ENCODE results near the gene KLHL29.

The KLHL29 gene

DNA sequence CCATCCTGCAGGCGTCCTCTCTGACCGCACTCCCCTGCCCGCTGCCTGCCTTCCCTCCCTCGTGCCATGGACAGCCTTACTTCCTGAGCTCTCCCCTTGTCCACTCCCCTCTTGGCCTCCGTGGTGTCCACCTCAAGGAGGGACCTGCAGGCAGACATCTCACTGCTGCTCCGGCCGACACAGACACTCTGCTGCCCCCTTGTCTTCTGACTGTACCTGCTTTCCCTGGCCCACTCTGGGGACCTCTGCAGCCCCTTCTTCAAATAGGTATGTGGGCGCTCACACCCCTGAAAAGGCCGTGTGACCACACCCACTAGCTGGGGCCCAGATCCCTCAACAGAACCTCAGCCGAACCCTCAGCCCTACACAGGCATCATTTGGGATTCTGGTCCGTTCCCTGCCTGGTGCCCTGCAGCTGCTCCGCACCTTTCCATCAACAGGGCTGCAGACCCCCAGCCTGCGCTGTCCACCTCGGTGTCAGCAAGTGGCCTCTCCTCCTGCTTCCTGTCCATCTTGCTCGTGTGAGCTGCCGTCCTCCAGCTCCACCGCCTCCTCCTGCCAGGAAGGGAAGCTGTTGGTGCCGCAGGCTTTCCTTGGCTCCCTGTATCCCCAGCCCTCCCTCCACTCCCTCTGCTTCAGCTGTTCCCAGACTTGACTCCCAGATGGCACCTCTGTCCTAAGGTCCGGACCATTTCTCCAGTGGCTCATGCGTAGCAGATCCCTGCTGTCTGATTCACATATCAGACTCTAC lies 94.1 kb downstream of the KLHL29 start:
- DNase-seq = no peak

DNA sequence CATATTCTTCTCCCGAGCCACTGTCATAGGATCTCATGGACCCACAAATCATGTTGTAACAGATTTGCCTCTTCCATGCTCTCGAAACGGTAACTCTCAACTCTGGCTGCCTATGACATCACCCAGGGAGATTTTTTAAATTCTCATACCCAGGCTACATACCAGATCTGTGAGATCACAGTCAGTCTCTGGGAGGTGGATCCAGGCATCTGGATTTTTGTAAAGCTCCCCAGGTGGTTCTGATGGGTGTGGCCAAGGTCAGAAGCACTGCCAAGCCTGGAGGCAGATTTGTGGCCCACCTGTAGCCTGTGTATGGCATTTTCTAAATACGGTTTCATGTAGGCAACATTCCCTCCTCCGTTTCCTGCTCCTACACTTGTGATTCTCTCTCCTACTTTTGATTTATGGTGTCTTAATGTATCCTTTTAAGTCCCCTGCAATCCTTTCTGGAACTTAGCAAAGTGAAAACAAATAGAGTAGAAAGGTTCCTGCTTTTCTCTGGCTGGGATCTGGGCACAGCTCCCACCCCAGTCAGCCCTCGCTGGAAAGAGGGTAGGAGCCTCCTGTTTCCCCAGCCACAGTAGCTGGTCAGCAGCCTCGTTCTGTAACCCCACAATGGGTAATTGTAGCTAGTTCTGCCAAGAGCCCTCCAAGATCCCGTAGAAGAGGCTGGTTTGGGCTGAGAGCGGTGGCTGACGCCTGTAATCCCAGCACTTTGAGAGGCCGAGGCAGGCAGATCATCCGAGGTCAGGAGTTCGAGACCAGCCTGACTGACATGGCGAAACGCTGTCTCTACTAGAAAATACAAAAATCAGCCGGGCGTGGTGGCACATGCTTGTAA lies 96.2 kb downstream of the KLHL29 start:
- peak; percentile 27 to 55 for DNase-seq

DNA sequence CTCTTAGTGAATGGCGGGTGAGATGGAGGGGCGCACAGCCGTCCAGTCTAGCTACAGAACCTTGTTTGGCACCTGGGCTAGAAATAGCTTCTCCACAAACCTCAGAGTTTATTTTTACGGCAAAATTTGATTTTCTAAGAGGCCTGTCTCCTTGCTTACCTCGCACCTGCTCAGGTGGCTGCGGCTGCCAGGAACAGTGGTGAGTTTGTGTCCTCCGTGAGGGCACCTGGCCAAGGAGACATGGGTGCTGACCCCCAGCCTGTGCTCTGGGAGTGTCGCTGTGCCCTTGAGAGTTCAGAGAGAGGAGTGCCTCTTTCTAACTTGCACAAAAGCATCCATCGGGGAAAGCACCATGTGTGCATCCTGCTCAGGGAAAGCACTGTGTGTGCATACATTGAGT lies 97.2 kb downstream of the KLHL29 start:
- DNase-seq = peak in 1 of 2 experiments; percentile 44

DNA sequence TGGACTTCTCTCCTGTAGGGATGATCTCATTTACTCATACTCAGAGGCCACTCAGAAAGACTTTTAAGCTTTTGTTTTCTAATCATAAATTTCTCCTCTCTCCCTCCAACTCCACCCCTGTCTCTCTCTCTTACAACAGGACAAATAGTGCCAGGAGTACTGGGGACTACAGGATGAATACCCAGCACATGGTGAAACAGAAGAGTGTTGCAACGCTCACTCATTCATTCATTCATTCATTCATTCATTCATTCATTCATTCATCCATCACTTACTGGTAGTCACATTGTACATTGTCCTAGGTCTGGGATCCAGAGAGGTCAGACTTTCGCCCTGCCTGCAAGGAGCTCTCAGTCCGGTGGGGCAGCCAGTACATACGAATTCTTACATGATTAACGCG lies 97.6 kb downstream of the KLHL29 start:
- no peak for DNase-seq

GRCh38 chr2:23483791-23484190 lies 98.8 kb downstream of the KLHL29 start:
- no peak for DNase-seq

GRCh38 chr2:23484275-23484674 lies 99.3 kb downstream of the KLHL29 start:
- DNase-seq = peak; percentile 26 to 82

GRCh38 chr2:23484767-23485166 lies 99.8 kb downstream of the KLHL29 start:
- DNase-seq = no peak

GRCh38 chr2:23485261-23485660 lies 100.3 kb downstream of the KLHL29 start:
- no peak for DNase-seq

DNA sequence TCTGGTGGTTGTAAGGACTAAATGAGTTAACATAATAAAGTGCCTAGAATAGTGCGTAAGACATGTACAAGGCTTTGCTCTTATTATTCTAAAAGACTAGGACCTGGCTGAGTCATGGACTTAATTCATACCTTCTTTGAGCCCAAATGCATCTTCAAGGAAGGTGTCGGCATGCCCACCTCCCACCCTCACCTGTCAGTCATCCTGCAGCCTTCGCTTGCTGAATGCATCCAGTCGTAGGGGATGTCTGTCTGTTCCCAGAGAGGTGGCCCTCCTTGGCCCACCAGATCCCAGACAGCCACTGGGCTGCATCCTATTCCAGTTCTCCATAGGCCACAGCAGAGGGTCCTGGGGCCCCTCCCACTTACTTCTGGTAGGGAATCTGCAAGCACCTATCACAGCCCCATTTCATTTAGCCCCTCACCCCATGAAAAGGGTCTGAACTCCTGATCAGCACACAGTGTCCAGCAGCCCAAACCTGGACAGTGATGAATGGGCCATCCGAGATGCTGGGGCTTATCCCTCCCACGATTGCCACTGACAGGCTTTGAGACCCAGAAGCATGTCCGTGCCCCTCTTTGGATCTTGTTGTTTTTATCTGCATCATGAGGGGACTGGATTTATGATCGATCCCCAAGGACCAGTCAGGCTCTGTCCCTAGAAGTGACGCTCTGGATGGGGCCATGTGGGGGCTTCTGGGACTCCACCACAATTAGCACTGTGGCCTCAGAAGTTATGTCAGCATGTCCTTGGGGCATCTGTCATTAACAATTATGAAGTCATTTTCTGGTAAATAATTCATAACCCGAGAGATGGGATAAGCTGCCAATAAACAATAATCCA lies 101.1 kb downstream of the KLHL29 start:
- DNase-seq = no peak

- DNase-seq = no peak
Observed at GRCh38 chr2:23486684-23487075, 101.7 kb downstream of the KLHL29 start.

DNA sequence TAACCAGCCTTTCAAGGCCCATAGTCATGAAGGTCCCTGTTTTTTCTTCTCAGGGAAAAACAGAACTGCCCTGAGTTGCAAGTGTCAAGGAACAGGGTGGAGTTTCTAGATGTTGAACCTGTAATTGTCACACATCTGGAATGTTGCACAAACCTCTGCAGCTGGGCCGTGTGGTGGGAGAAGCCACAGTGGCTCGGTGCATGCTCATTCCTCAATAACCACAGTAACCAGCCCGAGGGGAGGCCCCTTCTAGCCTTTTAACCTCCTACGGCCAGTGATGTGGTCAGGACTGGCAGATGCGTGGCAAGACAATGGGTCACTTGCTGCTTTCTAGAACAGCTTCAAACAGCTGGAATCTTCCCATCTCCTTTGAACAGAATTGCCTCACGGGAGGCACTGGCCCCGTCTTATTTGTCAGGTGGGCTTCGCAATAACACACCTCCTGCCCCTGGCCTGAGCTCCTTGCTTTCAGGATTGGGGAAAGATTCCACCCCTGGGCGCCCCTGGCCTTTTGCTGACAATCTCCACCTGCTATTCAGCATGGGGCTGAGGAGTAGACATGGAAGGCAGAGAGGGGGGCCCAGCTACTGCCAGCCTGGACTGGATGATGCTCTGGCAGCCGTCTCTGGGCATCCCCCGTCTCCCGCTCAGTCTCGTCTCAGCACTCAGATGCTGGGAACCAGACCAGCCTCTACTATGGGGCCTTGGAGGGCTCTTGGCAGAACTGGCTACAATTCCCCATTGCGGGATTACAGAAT lies 102.9 kb downstream of the KLHL29 start:
- DNase-seq = no peak

- no peak for DNase-seq
Observed at GRCh38 chr2:23488584-23488983, 103.6 kb downstream of the KLHL29 start.

DNA sequence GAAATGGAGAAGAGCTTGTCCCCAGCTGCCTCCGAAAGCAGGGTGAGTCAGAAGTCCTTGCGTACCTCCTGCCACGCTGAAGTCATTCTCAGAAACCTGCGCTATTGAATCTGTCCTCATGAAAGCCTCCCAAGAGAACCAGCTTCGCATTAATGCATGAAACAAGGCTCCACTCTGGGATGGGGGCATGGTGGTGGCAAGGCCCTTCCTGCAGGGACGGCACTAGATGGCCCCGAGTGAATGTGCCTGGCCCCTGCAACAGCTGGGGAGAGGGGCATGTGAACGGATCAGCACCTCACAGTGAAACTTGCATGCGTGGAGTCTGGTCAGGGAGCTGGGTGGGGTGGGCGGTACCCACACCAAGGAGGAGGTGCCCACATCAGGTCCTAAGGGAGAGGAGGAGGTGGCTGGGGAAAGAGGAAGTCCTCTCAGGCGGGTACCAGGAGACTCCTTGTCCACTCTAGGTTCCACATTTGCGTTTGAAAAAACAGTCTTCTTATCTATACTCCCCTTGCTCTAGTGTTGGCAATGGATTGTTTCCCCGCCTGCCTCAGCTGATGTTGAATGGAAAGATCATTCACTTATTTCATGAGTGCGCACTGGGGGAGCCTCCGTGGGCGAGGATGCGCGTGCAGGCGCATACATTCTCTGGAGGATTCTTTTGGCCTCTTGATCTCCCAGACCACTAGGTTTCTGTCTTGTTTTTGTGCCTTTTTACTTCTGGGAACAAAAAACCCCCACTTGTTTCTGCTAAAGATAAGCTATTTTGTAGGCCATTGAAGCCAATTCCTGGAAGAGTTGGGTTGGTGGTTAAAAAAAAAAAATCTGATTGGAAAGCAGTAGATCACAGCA lies 104.7 kb downstream of the KLHL29 start:
- no peak for DNase-seq

DNA sequence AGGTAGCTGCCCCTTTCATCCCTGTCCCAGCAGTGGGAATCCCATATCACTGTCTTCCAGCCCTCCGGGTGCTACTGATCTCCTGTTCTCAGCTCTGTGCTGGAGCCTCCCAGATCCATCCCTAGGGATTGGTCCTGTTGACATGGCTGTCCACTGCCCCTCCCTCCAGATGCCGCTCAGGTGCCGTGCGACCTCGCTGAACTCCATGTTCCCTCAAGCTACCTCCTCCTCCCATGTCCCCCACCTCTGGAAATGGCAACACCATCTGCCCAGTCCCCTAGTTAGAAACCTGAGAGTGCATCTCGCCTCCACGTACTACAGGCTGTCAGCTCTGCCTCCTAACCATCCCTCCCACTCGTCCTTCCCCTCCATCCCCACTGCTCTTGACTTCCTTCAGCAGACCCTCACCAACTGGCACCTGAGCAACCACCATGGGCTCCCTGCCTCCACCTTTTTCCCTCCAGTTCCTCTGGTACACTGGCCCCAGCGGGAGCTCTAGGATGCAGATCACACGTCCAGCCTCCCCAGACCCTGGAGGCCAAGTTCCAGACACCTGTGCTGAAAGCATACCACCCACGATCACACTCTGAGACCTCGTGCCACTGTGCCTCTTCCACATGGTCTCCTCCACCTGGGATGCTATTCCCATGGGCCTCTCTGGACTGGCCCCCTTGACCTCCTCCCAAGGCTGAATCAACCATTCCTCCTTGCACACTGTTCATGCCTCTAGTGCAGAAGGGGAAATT lies 106.8 kb downstream of the KLHL29 start:
- no peak for DNase-seq

- DNase-seq = no peak
Observed at GRCh38 chr2:23492337-23492675, 107.3 kb downstream of the KLHL29 start.

DNA sequence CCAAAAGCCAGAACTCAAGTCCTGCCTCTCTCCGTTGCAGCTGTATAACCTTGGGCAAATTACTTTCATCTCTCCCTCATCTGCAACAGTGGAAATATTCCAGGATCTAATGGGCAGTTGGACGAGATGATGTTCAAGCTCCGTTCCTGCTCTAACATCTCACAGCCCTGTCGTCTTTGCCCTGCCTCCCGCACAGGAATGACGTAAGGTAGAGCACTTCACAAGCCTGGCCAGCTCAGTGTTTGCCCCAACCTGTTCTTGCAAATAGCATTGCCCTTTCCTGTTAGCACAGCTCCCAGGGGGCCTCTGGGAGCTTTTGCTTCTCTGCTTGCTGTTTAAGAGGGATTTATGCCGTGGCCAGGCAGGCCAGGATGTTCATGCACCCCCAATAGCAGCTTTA lies 107.9 kb downstream of the KLHL29 start:
- peak; percentile 9 to 66 for DNase-seq

- DNase-seq = no peak
Observed at GRCh38 chr2:23493846-23494245, 108.9 kb downstream of the KLHL29 start.

DNA sequence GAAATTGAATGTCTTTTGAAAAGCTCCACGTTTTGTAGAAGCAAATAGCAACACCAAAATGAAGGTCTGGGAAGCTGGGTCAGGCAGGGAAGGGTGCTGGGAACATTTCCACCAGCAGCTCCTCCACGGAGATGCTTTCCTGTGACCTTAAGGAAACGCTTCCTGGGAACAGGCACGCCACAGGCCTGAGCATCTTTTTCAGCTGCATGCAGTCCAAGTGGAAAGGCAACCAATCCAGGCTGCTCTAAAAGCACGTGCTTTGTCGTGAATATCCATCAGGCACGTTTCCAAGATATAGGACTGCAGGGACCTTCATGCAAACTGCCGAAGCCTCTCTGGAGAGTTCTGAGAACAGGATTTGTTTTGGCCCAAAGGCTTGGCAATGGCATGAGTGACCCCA lies 109.3 kb downstream of the KLHL29 start:
- DNase-seq = no peak

DNA sequence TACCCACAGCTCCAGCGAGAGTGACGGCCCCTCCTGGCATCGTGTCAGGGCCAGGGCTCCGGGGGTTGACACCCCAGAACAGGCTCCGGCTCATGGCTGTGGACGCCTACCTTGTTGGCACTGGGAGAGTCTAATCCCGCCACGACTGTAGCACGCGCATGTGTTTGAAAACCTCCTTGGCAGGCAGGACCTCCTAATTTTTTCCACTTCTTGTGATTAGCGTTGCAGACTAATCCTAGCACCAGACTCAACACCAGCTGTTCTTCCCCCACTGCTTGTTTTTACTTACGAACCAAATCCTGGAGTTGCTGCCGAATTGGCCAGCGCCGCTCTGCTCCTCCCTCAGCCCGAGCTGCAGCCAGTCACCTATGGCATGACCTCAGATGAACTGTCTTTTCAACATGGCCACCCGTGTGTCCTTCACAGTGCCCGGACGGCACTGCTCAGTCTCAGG lies 110.7 kb downstream of the KLHL29 start:
- DNase-seq = no peak

DNA sequence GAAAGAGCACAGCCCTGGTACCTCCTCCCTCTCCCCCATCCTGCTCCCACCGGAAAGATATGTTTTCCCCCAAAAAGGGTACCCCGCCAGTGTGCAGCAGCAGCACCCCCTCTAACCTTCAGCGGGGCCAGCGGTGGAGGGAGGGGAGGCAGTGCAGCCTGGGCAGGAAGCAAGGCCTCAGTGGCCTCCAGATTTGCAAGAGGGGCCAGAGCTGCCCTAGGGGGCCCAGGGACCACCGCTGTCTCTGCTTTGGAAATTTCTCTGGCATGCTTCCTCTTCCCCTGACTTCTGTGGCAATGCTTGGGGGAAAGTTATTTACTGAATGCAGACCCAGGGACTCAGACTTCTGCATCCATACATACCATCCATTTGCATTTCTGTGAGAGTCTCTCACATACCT lies 111.5 kb downstream of the KLHL29 start:
- DNase-seq = no peak

GRCh38 chr2:23497063-23497462 lies 112.1 kb downstream of the KLHL29 start:
- no peak for DNase-seq

Measured in NCI-H2081 (cell line).